Fibroblast of mammary gland (primary cell): ENCODE measurements around the gene ATP1B3.

Experiments used
- DNase-seq: peaks from one replicate; pipeline ENCODE4 v3.0.0-alpha.2; 2010; ENCODE audit warnings: low read depth
- H3K4me3 ChIP-seq: 2 replicates; pipeline ENCODE4 v1.5.1; 2011; ENCODE audit warnings: low read depth, mild to moderate bottlenecking, low read length, moderate library complexity; ENCODE audit not compliant: control insufficient read depth
- CTCF ChIP-seq: conservative IDR thresholded peaks from 2 replicates; pipeline ENCODE4 v1.5.1; 2011; ENCODE audit warnings: low read depth, low read length, inconsistent platforms; ENCODE audit not compliant: control insufficient read depth, insufficient read depth

Gene ATP1B3

GRCh38 chr3:141949972-141950371 lies 73.5 kb downstream of the ATP1B3 start:
- H3K4me3 ChIP-seq, result no peak overlapping the region
- TF ChIP-seq CTCF, result no peak
- no peak for DNase-seq

GRCh38 chr3:141950572-141951493 lies 74.4 kb downstream of the ATP1B3 start:
- TF ChIP-seq CTCF, result no peak
- DNase-seq, result no peak
- no peak overlapping the region for H3K4me3 ChIP-seq

- H3K4me3 ChIP-seq, result no peak overlapping the region
- TF ChIP-seq CTCF, result no peak
- DNase-seq, result no peak
These were observed 76.2 kb downstream of the ATP1B3 start for GRCh38 chr3:141952611-141953010.

GRCh38 chr3:141955175-141955574 lies 78.7 kb downstream of the ATP1B3 start:
- H3K4me3 ChIP-seq, result no peak overlapping the region
- TF ChIP-seq CTCF, result no peak
- peak; percentile 29 for DNase-seq

- no peak for TF ChIP-seq CTCF
- peak; percentile 67 for DNase-seq
- H3K4me3 ChIP-seq, result no peak overlapping the region
These were observed 83.4 kb downstream of the ATP1B3 start for GRCh38 chr3:141959589-141960554.

- no peak overlapping the region for H3K4me3 ChIP-seq
- TF ChIP-seq CTCF, result no peak
- DNase-seq, result peak; percentile 77
These were observed 84.3 kb downstream of the ATP1B3 start for GRCh38 chr3:141960731-141961130.
